Non-pigmented ciliary epithelial cell (primary cell): ENCODE measurements around the gene CGNL1.

ENCODE experiments used
- DNase-seq: peaks from one replicate; pipeline ENCODE4 v3.0.0-alpha.2; 2010; ENCODE audit warnings: low read depth

Gene CGNL1

DNA sequence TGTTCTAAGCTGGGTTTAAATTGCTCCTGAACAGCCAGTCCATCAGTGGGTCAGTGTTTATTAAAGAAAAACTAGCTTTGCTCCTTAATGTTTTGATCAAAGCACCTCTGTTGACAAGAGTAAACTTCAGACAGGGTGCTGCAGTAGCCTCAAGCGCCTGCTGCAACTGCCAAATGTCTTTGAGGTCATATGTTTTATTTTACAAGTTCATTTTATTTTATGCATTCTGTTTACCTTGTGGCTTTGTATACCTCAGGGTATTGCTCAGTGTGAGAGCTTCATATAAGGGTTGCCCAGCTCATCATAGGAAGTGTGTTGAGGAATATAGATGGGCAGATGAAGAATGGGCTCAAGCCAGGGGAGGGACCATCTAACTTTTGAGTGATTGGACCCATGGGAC lies 223.9 kb downstream of the CGNL1 start:
- no peak for DNase-seq
